Measurements from ENCODE around the gene KIRREL2. TPM values are rescaled to one million over a fixed set of nuclear protein-coding genes. Genes with fewer than 3 reads are reported as not detected.

Gene KIRREL2
- total RNA-seq, 1 experiment from 2014 or later = not detected

- no peak overlapping the region for H3K27ac Mint-ChIP-seq (ENCODE audit: low read depth, unreplicated experiment)
- no peak for DNase-seq (ENCODE audit: unreplicated experiment)
- no peaks in the 10 kb centered on the region for H3K36me3 Mint-ChIP-seq (ENCODE audit: insufficient read depth, unreplicated experiment)
- peaks cover 9% of the 10 kb centered on the region for H3K4me1 Mint-ChIP-seq (ENCODE audit: insufficient read depth, unreplicated experiment)
- H3K4me3 Mint-ChIP-seq (ENCODE audit: unreplicated experiment) = no peak overlapping the region
- TF ChIP-seq CTCF (IDR thresholded peaks at IDR 0.05; ENCODE audit: unreplicated experiment) = no peak
- ChIA-PET CTCF (interaction anchor here (9.2 kb wide), 1 partner anchor 54 kb away, joined by 127 read pairs; no protein-coding TSS in a partner anchor), POLR2A (interaction anchor here (0.8 to 1.1 kb wide), 4 partner anchors 9 to 131 kb away, joined by 3 to 6 read pairs (median 4); partner anchors contain the start of genes APLP1 and LIN37)
- no TSS peak for BruUV-seq (replicated peaks)
- intact Hi-C loops (cut with micrococcal nuclease) = loop anchor here (5.0 kb wide), 1 partner anchor 52 kb away; no protein-coding TSS in a partner anchor
- H3K9me3 Mint-ChIP-seq (ENCODE audit: unreplicated experiment) = no peaks in the 10 kb centered on the region
- H3K27me3 Mint-ChIP-seq (ENCODE audit: insufficient read depth, unreplicated experiment) = peaks cover 11% of the 10 kb centered on the region
Observed at GRCh38 chr19:35879068-35879467, 22.4 kb downstream of the KIRREL2 start.

- H3K27me3 Mint-ChIP-seq (ENCODE audit: insufficient read depth, unreplicated experiment) = peaks cover 11% of the 10 kb centered on the region
- H3K9me3 Mint-ChIP-seq (ENCODE audit: unreplicated experiment) = no peaks in the 10 kb centered on the region
- peak overlapping the region; percentile 33 for H3K27ac Mint-ChIP-seq (ENCODE audit: low read depth, unreplicated experiment)
- DNase-seq (ENCODE audit: unreplicated experiment) = peak; percentile 93
- peaks cover 9% of the 10 kb centered on the region for H3K4me1 Mint-ChIP-seq (ENCODE audit: insufficient read depth, unreplicated experiment)
- no peak overlapping the region for H3K4me3 Mint-ChIP-seq (ENCODE audit: unreplicated experiment)
- no peaks in the 10 kb centered on the region for H3K36me3 Mint-ChIP-seq (ENCODE audit: insufficient read depth, unreplicated experiment)
- ChIA-PET CTCF (interaction anchor here (0.5 to 9.2 kb wide), 4 partner anchors 17 to 106 kb away, joined by 3 to 127 read pairs (median 3); no protein-coding TSS in a partner anchor), POLR2A (interaction anchor here (0.6 to 1.4 kb wide), 8 partner anchors 10 to 172 kb away, joined by 3 to 6 read pairs (median 3); partner anchors contain the start of genes APLP1, KIRREL2 and LIN37)
- no TSS peak for BruUV-seq (replicated peaks)
- no peak for TF ChIP-seq CTCF (IDR thresholded peaks at IDR 0.05; ENCODE audit: unreplicated experiment)
- intact Hi-C loops (cut with micrococcal nuclease) = loop anchor here (5.0 to 10.0 kb wide), 3 partner anchors 53 to 235 kb away; partner anchors contain the start of genes OVOL3, POLR2I and TBCB
Observed at GRCh38 chr19:35879770-35880317, 23.1 kb downstream of the KIRREL2 start.

GRCh38 chr19:35882114-35882832, 25.6 kb downstream of the KIRREL2 start:
- H3K36me3 Mint-ChIP-seq (ENCODE audit: insufficient read depth, unreplicated experiment) = peaks cover 9% of the 10 kb centered on the region
- H3K27ac Mint-ChIP-seq (ENCODE audit: low read depth, unreplicated experiment) = no peak overlapping the region
- no peaks in the 10 kb centered on the region for H3K9me3 Mint-ChIP-seq (ENCODE audit: unreplicated experiment)
- no peak overlapping the region for H3K4me3 Mint-ChIP-seq (ENCODE audit: unreplicated experiment)
- peak; percentile 75 for TF ChIP-seq CTCF (IDR thresholded peaks at IDR 0.05; ENCODE audit: unreplicated experiment)
- ChIA-PET CTCF (interaction anchor here (0.6 to 9.2 kb wide), 15 partner anchors 10 to 1715 kb away, joined by 3 to 127 read pairs (median 4); no protein-coding TSS in a partner anchor), POLR2A (interaction anchor here (1.0 to 2.2 kb wide), 3 partner anchors 47 to 50 kb away, joined by 3 to 11 read pairs (median 5); no protein-coding TSS in a partner anchor)
- peaks cover 11% of the 10 kb centered on the region for H3K27me3 Mint-ChIP-seq (ENCODE audit: insufficient read depth, unreplicated experiment)
- no TSS peak for BruUV-seq (replicated peaks)
- intact Hi-C loops (cut with micrococcal nuclease) = loop anchor here (1.0 to 10.0 kb wide), 3 partner anchors 49 to 233 kb away; partner anchors contain the start of genes OVOL3, POLR2I and TBCB
- H3K4me1 Mint-ChIP-seq (ENCODE audit: insufficient read depth, unreplicated experiment) = peaks cover 9% of the 10 kb centered on the region
- peak; percentile 81 for DNase-seq (ENCODE audit: unreplicated experiment)

- no peak overlapping the region for H3K27ac Mint-ChIP-seq (ENCODE audit: low read depth, unreplicated experiment)
- H3K4me1 Mint-ChIP-seq (ENCODE audit: insufficient read depth, unreplicated experiment) = peaks cover 9% of the 10 kb centered on the region
- no peaks in the 10 kb centered on the region for H3K9me3 Mint-ChIP-seq (ENCODE audit: unreplicated experiment)
- no peak overlapping the region for H3K4me3 Mint-ChIP-seq (ENCODE audit: unreplicated experiment)
- ChIA-PET CTCF (interaction anchor here (0.6 to 9.2 kb wide), 6 partner anchors 8 to 704 kb away, joined by 3 to 127 read pairs (median 10); no protein-coding TSS in a partner anchor), POLR2A (interaction anchor here (0.9 to 1.3 kb wide), 2 partner anchors 10 to 47 kb away, joined by 3 to 12 read pairs; no protein-coding TSS in a partner anchor)
- intact Hi-C loops (cut with micrococcal nuclease) = loop anchor here (5.0 to 10.0 kb wide), 2 partner anchors 192 to 231 kb away; partner anchors contain the start of genes OVOL3, POLR2I and TBCB
- peaks cover 11% of the 10 kb centered on the region for H3K27me3 Mint-ChIP-seq (ENCODE audit: insufficient read depth, unreplicated experiment)
- BruUV-seq (replicated peaks) = no TSS peak
- TF ChIP-seq CTCF (IDR thresholded peaks at IDR 0.05; ENCODE audit: unreplicated experiment) = no peak
- peaks cover 25% of the 10 kb centered on the region for H3K36me3 Mint-ChIP-seq (ENCODE audit: insufficient read depth, unreplicated experiment)
- DNase-seq (ENCODE audit: unreplicated experiment) = no peak
Observed at GRCh38 chr19:35883882-35884281, 27.2 kb downstream of the KIRREL2 start.
